HFFc6 (cell line): Measurements from ENCODE around the gene FAF1. TPM values are rescaled to one million over a fixed set of nuclear protein-coding genes. Genes with fewer than 3 reads are reported as not detected.

ENCODE experiments used
- DNase-seq: peaks from one replicate; pipeline ENCODE4 v3.0.0-alpha.2; 2018
- H3K27ac Mint-ChIP-seq: 2 replicates; pipeline ENCODE4 v1.8.0; 2020; ENCODE audit warnings: mild to moderate bottlenecking, mixed read lengths
- H3K27me3 Mint-ChIP-seq: 2 replicates; pipeline ENCODE4 v1.8.0; 2021; ENCODE audit warnings: mild to moderate bottlenecking, moderate library complexity, mixed read lengths; ENCODE audit not compliant: insufficient read depth
- H3K36me3 Mint-ChIP-seq: 2 replicates; pipeline ENCODE4 v1.8.0; 2021; ENCODE audit warnings: low read depth, mixed read lengths
- H3K4me1 Mint-ChIP-seq: 2 replicates; pipeline ENCODE4 v1.8.0; 2020; ENCODE audit warnings: low read depth, mixed read lengths
- H3K4me3 Mint-ChIP-seq: 2 replicates; pipeline ENCODE4 v1.8.0; 2020; ENCODE audit warnings: mild to moderate bottlenecking, moderate library complexity, mixed read lengths
- H3K9me3 Mint-ChIP-seq: 2 replicates; pipeline ENCODE4 v1.8.0; 2020; ENCODE audit warnings: mild to moderate bottlenecking, mixed read lengths
- CTCF ChIP-seq: fragments of 200-600 bp; sonication (generic); IDR thresholded peaks from 2 replicates; pipeline ENCODE4 v1.5.0; 2021; ENCODE audit warnings: antibody characterized with exemption, mild to moderate bottlenecking
- total RNA-seq, 6 experiments: library from RNA; stranded (reverse); fragmentation: NEBNext Ultra II Directional; extraction: Animal tissue kit (Norgen Biotek cat#: 25700); gene quantifications; 2 replicates in 1 of 6; 3 replicates in 5 of 6; pipeline ENCODE4 v1.2.3, GENCODE V29; 2021

Gene FAF1
- total RNA-seq, 6 experiments from 2014 or later, result 60.1 to 79.1 (median 67.8) TPM

GRCh38 chr1:50426108-50426700, 533.9 kb downstream of the FAF1 start:
- TF ChIP-seq CTCF, result no peak
- no peak for DNase-seq
- peaks cover 91% of the 10 kb centered on the region for H3K27me3 Mint-ChIP-seq
- H3K27ac Mint-ChIP-seq, result no peak overlapping the region
- no peak overlapping the region for H3K4me3 Mint-ChIP-seq
- peaks cover 30% of the 10 kb centered on the region for H3K4me1 Mint-ChIP-seq
- peaks cover 5% of the 10 kb centered on the region; the same call in 1 of the 2 replicates for H3K9me3 Mint-ChIP-seq
- no peaks in the 10 kb centered on the region; the same call in 1 of the 2 replicates for H3K36me3 Mint-ChIP-seq

- peaks cover 5% of the 10 kb centered on the region; the same call in 1 of the 2 replicates for H3K9me3 Mint-ChIP-seq
- H3K27me3 Mint-ChIP-seq, result peaks cover 86% of the 10 kb centered on the region
- H3K27ac Mint-ChIP-seq, result no peak overlapping the region
- H3K36me3 Mint-ChIP-seq, result no peaks in the 10 kb centered on the region; the same call in 1 of the 2 replicates
- H3K4me1 Mint-ChIP-seq, result peaks cover 31% of the 10 kb centered on the region
- DNase-seq, result peak; percentile 8
- peak; percentile 35 for TF ChIP-seq CTCF
- H3K4me3 Mint-ChIP-seq, result peak overlapping the region; percentile 57
Observed at GRCh38 chr1:50425376-50426107, 534.5 kb downstream of the FAF1 start.

- H3K27me3 Mint-ChIP-seq, result peaks cover 85% of the 10 kb centered on the region
Observed at GRCh38 chr1:50424884-50425375, 535.1 kb downstream of the FAF1 start.

GRCh38 chr1:50424045-50424883, 535.8 kb downstream of the FAF1 start:
- peak overlapping the region; percentile 88 for H3K4me3 Mint-ChIP-seq
- H3K27me3 Mint-ChIP-seq, result peaks cover 84% of the 10 kb centered on the region
- peaks cover 5% of the 10 kb centered on the region; the same call in 1 of the 2 replicates for H3K9me3 Mint-ChIP-seq
- H3K36me3 Mint-ChIP-seq, result no peaks in the 10 kb centered on the region; the same call in 1 of the 2 replicates
- H3K4me1 Mint-ChIP-seq, result peaks cover 41% of the 10 kb centered on the region
- no peak for TF ChIP-seq CTCF
- peak overlapping the region; percentile 11; the same call in 1 of the 2 replicates for H3K27ac Mint-ChIP-seq
- no peak for DNase-seq

More at GRCh38 chr1:50424884-50425375, 535.1 kb downstream of the FAF1 start:
- DNase-seq, result no peak
- peaks cover 5% of the 10 kb centered on the region; the same call in 1 of the 2 replicates for H3K9me3 Mint-ChIP-seq
- TF ChIP-seq CTCF, result no peak
- H3K36me3 Mint-ChIP-seq, result no peaks in the 10 kb centered on the region; the same call in 1 of the 2 replicates
- H3K27ac Mint-ChIP-seq, result no peak overlapping the region; the same call in 1 of the 2 replicates
- peaks cover 37% of the 10 kb centered on the region for H3K4me1 Mint-ChIP-seq
- peak overlapping the region; percentile 88 for H3K4me3 Mint-ChIP-seq

- H3K27ac Mint-ChIP-seq, result no peak overlapping the region
- H3K36me3 Mint-ChIP-seq, result no peaks in the 10 kb centered on the region; the same call in 1 of the 2 replicates
- H3K4me3 Mint-ChIP-seq, result peak overlapping the region; percentile 88
Observed at GRCh38 chr1:50423670-50424000, 536.4 kb downstream of the FAF1 start.

More at GRCh38 chr1:50423670-50424000, 536.4 kb downstream of the FAF1 start:
- DNase-seq, result no peak
- Mint-ChIP-seq H3K4me1 (peaks cover 41% of the 10 kb centered on the region), H3K27me3 (peaks cover 82% of the 10 kb centered on the region), H3K9me3 (peaks cover 5% of the 10 kb centered on the region; the same call in 1 of the 2 replicates)
- no peak for TF ChIP-seq CTCF
